Trophoblast cell (in vitro differentiated cells and primary cell): ENCODE data around the gene WDR13.

ENCODE experiments used
- DNase-seq, 2 donors: peaks; one replicate each; pipeline ENCODE4 v3.0.0-alpha.2; 2016
- H2AFZ ChIP-seq: 2 replicates; pipeline ENCODE4 v1.6.1; 2013; ENCODE audit warnings: low read length, moderate library complexity, mild to moderate bottlenecking; ENCODE audit not compliant: insufficient read depth, poor library complexity
- H2AK5ac ChIP-seq: 2 replicates; pipeline ENCODE4 v1.6.1; 2013; ENCODE audit warnings: mild to moderate bottlenecking, low read length
- H2BK120ac ChIP-seq: 2 replicates; pipeline ENCODE4 v1.6.1; 2013; ENCODE audit warnings: low read length, mild to moderate bottlenecking, moderate library complexity; ENCODE audit not compliant: insufficient read depth, poor library complexity
- H2BK12ac ChIP-seq: 2 replicates; pipeline ENCODE4 v1.6.1; 2013; ENCODE audit warnings: mild to moderate bottlenecking, low read length, moderate library complexity
- H2BK5ac ChIP-seq: 2 replicates; pipeline ENCODE4 v1.6.1; 2013; ENCODE audit warnings: low read length, low read depth, moderate library complexity, mild to moderate bottlenecking; ENCODE audit not compliant: poor library complexity
- H3K14ac ChIP-seq: 2 replicates; pipeline ENCODE4 v1.6.1; 2013; ENCODE audit warnings: mild to moderate bottlenecking, low read length
- H3K18ac ChIP-seq: 2 replicates; pipeline ENCODE4 v1.6.1; 2013; ENCODE audit warnings: mild to moderate bottlenecking, low read length
- H3K23ac ChIP-seq: 2 replicates; pipeline ENCODE4 v1.6.1; 2013; ENCODE audit warnings: low read length
- H3K27ac ChIP-seq: 2 replicates; pipeline ENCODE4 v1.5.1; 2013; ENCODE audit warnings: low read depth, mild to moderate bottlenecking, inconsistent platforms, low read length, moderate library complexity
- H3K27me3 ChIP-seq: 2 replicates; pipeline ENCODE4 v1.6.1; 2013; ENCODE audit warnings: inconsistent platforms, mild to moderate bottlenecking, low read length, moderate library complexity; ENCODE audit not compliant: insufficient read depth
- H3K36me3 ChIP-seq, 2 experiments: 1 replicate in 1 of 2; 2 replicates in 1 of 2; pipeline ENCODE4 v1.6.1; 2013; ENCODE audit warnings: low read length in 2 of 2, mild to moderate bottlenecking in 2 of 2, moderate library complexity in 1 of 2; ENCODE audit not compliant: insufficient read depth in 2 of 2, control insufficient read depth in 1 of 2
- H3K4ac ChIP-seq: 2 replicates; pipeline ENCODE4 v1.6.1; 2013; ENCODE audit warnings: low read depth, mild to moderate bottlenecking, low read length, moderate library complexity
- H3K4me1 ChIP-seq, 2 experiments: 1 replicate in 1 of 2; 2 replicates in 1 of 2; pipeline ENCODE4 v1.6.1; 2013; ENCODE audit warnings: low read length in 2 of 2, mild to moderate bottlenecking in 2 of 2, moderate library complexity in 1 of 2; ENCODE audit not compliant: insufficient read depth in 2 of 2, control insufficient read depth in 1 of 2
- H3K4me2 ChIP-seq: 2 replicates; pipeline ENCODE4 v1.6.1; 2013; ENCODE audit warnings: inconsistent platforms, mild to moderate bottlenecking, low read length, moderate library complexity
- H3K4me3 ChIP-seq: 2 replicates; pipeline ENCODE4 v1.5.1; 2013; ENCODE audit warnings: mild to moderate bottlenecking, low read depth, low read length, inconsistent platforms
- H3K79me1 ChIP-seq: one replicate; pipeline ENCODE4 v1.6.1; 2013; ENCODE audit warnings: low read length
- H3K79me2 ChIP-seq: 2 replicates; pipeline ENCODE4 v1.6.1; 2013; ENCODE audit warnings: low read length, mild to moderate bottlenecking; ENCODE audit not compliant: control insufficient read depth, insufficient read depth, poor library complexity
- H3K9ac ChIP-seq: 2 replicates; pipeline ENCODE4 v1.6.1; 2013; ENCODE audit warnings: mild to moderate bottlenecking, low read length
- H3K9me3 ChIP-seq: 2 replicates; pipeline ENCODE4 v1.6.1; 2013; ENCODE audit warnings: low read depth, mild to moderate bottlenecking, control low read depth, inconsistent platforms, low read length; ENCODE audit not compliant: insufficient read depth
- H4K12ac ChIP-seq: 2 replicates; pipeline ENCODE4 v1.6.1; 2013; ENCODE audit warnings: low read depth, mild to moderate bottlenecking, low read length, moderate library complexity
- H4K8ac ChIP-seq: 2 replicates; pipeline ENCODE4 v1.6.1; 2013; ENCODE audit warnings: low read depth, mild to moderate bottlenecking, low read length, moderate library complexity
- H4K91ac ChIP-seq: one replicate; pipeline ENCODE4 v1.6.1; 2013; ENCODE audit warnings: low read depth, mild to moderate bottlenecking, low read length, moderate library complexity
- WGBS: extraction: QIAGEN DNeasy Blood & Tissue Kit; methylation state at CpG from one replicate; pipeline ENCODE4 v1.1.7; 2013; ENCODE audit warnings: missing lambda C conversion rate; ENCODE audit not compliant: insufficient read length, insufficient coverage; ENCODE audit errors: extremely low coverage; 5-methylcytosine and 5-hydroxymethylcytosine counted together

The WDR13 gene

DNA sequence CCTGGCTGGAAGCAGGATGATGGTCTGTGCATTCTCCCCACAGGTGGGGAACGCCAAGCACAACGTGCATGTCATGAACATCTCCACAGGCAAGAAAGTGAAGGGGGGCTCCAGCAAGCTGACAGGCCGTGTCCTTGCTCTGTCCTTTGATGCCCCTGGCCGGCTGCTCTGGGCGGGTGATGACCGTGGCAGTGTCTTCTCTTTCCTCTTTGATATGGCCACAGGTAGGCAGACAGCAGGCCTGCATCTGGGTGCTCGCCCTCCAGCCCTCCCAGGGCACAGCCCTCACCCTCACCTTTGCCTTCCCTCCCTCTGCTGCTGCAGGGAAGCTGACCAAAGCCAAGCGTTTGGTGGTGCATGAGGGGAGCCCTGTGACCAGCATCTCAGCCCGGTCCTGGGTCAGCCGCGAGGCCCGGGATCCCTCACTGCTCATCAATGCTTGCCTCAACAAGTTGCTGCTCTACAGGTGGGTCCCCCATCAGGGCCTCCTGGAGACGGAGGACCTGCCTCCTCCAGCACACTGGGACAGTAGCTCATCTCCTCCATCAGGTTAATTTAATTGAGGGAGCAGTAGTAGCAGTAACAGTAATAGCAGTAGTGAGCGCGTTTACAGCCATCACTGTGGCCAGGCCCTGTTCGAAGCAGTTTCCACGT is 4.6 kb downstream of the WDR13 start:
- no CpG with 5 or more reads among the region's 17 CpGs for WGBS
- no peak overlapping the region for H4K8ac ChIP-seq

DNA sequence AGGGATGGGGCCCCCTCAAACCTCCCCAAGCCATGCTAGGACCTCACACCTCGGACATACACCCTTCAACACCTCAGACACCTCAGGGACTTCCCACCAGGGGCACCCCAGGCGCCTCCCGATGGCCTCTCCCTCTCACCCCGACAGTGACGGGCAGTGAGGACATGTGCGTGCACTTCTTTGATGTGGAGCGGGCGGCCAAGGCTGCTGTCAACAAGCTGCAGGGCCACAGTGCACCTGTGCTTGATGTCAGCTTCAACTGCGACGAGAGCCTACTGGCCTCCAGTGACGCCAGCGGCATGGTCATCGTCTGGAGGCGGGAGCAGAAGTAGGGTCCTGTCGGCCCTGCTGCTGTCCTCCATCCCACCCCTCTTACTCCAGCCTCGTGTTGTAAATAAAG is 7.4 kb downstream of the WDR13 start:
- H3K4me3 ChIP-seq, result no peak overlapping the region
- H3K4me1 ChIP-seq, result no peaks in the 10 kb centered on the region
- no peaks in the 10 kb centered on the region for H3K27me3 ChIP-seq
- no peaks in the 10 kb centered on the region for H3K79me1 ChIP-seq
- H4K12ac ChIP-seq, result no peak overlapping the region
- H2BK5ac ChIP-seq, result no peak overlapping the region
- H3K4me2 ChIP-seq, result no peak overlapping the region
- H2AFZ ChIP-seq, result no peak overlapping the region
- H3K27ac ChIP-seq, result no peak overlapping the region
- DNase-seq, result no peak
- H3K79me2 ChIP-seq, result no peaks in the 10 kb centered on the region
- no peak overlapping the region for H2AK5ac ChIP-seq
- H2BK12ac ChIP-seq, result no peak overlapping the region
- no peak overlapping the region for H3K18ac ChIP-seq
- no peak overlapping the region for H3K9ac ChIP-seq
- no peak overlapping the region for H4K91ac ChIP-seq
- no peak overlapping the region for H3K14ac ChIP-seq
- H2BK120ac ChIP-seq, result no peak overlapping the region
- WGBS, result no CpG with 5 or more reads among the region's 16 CpGs
- no peaks in the 10 kb centered on the region for H3K9me3 ChIP-seq
- no peak overlapping the region for H3K23ac ChIP-seq
- no peak overlapping the region for H4K8ac ChIP-seq
- no peak overlapping the region for H3K4ac ChIP-seq
- peaks cover 39 to 42% of the 10 kb centered on the region in 2 experiments for H3K36me3 ChIP-seq

More for the DNA sequence above, 4.6 kb downstream of the WDR13 start:
- H3K4me3 ChIP-seq, result no peak overlapping the region
- peaks cover 4 to 5% of the 10 kb centered on the region in 2 experiments for H3K4me1 ChIP-seq
- no peak for DNase-seq
- no peak overlapping the region for H4K12ac ChIP-seq
- no peaks in the 10 kb centered on the region for H3K9me3 ChIP-seq
- no peak overlapping the region for H2BK5ac ChIP-seq
- peaks cover 2% of the 10 kb centered on the region for H3K79me2 ChIP-seq
- H3K4me2 ChIP-seq, result no peak overlapping the region
- peaks cover 51 to 55% of the 10 kb centered on the region in 2 experiments for H3K36me3 ChIP-seq
- no peak overlapping the region for H3K23ac ChIP-seq
- no peak overlapping the region for H3K9ac ChIP-seq
- H2BK120ac ChIP-seq, result no peak overlapping the region
- no peak overlapping the region for H2AFZ ChIP-seq
- H3K14ac ChIP-seq, result no peak overlapping the region
- no peaks in the 10 kb centered on the region for H3K27me3 ChIP-seq
- no peak overlapping the region for H3K4ac ChIP-seq
- peaks cover 6% of the 10 kb centered on the region for H3K79me1 ChIP-seq
- H3K18ac ChIP-seq, result no peak overlapping the region
- H4K91ac ChIP-seq, result no peak overlapping the region
- H3K27ac ChIP-seq, result no peak overlapping the region
- H2AK5ac ChIP-seq, result no peak overlapping the region
- no peak overlapping the region for H2BK12ac ChIP-seq

GRCh38 chrX:48606091-48606490 is 8.8 kb downstream of the WDR13 start:
- Histone ChIP-seq H4K8ac (no peak overlapping the region), H3K4ac (no peak overlapping the region), H3K4me2 (no peak overlapping the region), H3K79me2 (no peaks in the 10 kb centered on the region), H3K23ac (no peak overlapping the region), H3K9me3 (no peaks in the 10 kb centered on the region), H3K27me3 (no peaks in the 10 kb centered on the region), H3K27ac (no peak overlapping the region), H3K18ac (no peak overlapping the region), H2BK12ac (no peak overlapping the region), H3K4me3 (no peak overlapping the region), H3K9ac (no peak overlapping the region), H2AFZ (no peak overlapping the region), H3K14ac (no peak overlapping the region), H3K79me1 (no peaks in the 10 kb centered on the region), H3K36me3 (peaks cover 30% of the 10 kb centered on the region in 2 experiments), H4K12ac (no peak overlapping the region), H2BK5ac (no peak overlapping the region), H2AK5ac (no peak overlapping the region), H4K91ac (no peak overlapping the region), H3K4me1 (no peaks in the 10 kb centered on the region), H2BK120ac (no peak overlapping the region)
- WGBS, result no CpG with 5 or more reads among the region's 6 CpGs
- no peak for DNase-seq

- no peak overlapping the region for H3K9ac ChIP-seq
- H3K27ac ChIP-seq, result no peak overlapping the region
- no peaks in the 10 kb centered on the region for H3K79me2 ChIP-seq
- H3K23ac ChIP-seq, result no peak overlapping the region
- no peak overlapping the region for H4K8ac ChIP-seq
- H3K4me1 ChIP-seq, result no peaks in the 10 kb centered on the region
- no peak overlapping the region for H4K12ac ChIP-seq
- no peak overlapping the region for H3K14ac ChIP-seq
- no peak overlapping the region for H2AFZ ChIP-seq
- no peak overlapping the region for H3K4me2 ChIP-seq
- no peak overlapping the region for H2BK12ac ChIP-seq
- H3K9me3 ChIP-seq, result no peaks in the 10 kb centered on the region
- no CpG with 5 or more reads among the region's 2 CpGs for WGBS
- H2BK5ac ChIP-seq, result no peak overlapping the region
- no peak overlapping the region for H4K91ac ChIP-seq
- no peak overlapping the region for H2BK120ac ChIP-seq
- H3K4me3 ChIP-seq, result no peak overlapping the region
- H3K4ac ChIP-seq, result no peak overlapping the region
- no peak overlapping the region for H3K18ac ChIP-seq
- H3K27me3 ChIP-seq, result no peaks in the 10 kb centered on the region
- H2AK5ac ChIP-seq, result no peak overlapping the region
- DNase-seq, result no peak
- no peaks in the 10 kb centered on the region for H3K36me3 ChIP-seq
- H3K79me1 ChIP-seq, result no peaks in the 10 kb centered on the region
These were observed 14.4 kb downstream of the WDR13 start for GRCh38 chrX:48611703-48612102.
